ENCODE results near the gene FAM98A.

The FAM98A gene

DNA sequence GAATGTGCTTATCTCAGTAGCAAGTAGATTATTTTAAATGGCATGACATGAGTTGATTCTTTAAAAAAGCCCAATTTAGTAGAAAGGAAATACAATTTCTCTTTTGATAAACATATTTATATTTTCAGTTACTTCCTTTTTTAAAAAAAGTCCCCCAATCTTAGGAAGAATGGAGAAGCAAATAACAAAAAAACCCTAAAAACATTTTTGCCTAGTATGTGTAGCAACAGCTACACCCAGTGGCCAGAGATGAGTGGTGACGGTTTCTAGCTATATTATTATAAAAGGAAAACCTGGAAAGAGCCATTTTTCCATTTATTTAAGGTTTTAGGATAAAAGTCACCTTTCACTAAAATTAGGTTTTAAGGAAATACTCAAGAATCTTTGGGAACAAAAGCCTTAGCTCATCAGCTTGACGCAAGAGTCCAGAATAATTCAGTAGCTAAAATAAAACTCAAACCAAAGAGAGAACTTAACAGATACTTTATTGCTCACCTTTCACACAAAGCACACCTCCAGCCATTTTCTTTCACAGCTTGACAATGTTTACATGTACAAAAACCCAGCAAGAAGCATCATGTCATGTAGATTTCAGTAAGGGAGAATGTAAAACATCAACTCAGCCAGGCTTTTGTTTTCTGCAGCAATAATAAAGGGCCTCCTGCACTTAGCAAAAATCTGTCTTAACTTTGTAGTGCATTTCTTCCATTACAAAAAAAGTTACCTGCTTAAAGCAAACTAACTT lies 15.7 kb downstream of the FAM98A start:
- DNase-seq (ENCODE audit: low read depth): peak; percentile 65
- H3K4me3 ChIP-seq (ENCODE audit: low read depth, low read length): no peak overlapping the region
- TF ChIP-seq, protein P1, sequence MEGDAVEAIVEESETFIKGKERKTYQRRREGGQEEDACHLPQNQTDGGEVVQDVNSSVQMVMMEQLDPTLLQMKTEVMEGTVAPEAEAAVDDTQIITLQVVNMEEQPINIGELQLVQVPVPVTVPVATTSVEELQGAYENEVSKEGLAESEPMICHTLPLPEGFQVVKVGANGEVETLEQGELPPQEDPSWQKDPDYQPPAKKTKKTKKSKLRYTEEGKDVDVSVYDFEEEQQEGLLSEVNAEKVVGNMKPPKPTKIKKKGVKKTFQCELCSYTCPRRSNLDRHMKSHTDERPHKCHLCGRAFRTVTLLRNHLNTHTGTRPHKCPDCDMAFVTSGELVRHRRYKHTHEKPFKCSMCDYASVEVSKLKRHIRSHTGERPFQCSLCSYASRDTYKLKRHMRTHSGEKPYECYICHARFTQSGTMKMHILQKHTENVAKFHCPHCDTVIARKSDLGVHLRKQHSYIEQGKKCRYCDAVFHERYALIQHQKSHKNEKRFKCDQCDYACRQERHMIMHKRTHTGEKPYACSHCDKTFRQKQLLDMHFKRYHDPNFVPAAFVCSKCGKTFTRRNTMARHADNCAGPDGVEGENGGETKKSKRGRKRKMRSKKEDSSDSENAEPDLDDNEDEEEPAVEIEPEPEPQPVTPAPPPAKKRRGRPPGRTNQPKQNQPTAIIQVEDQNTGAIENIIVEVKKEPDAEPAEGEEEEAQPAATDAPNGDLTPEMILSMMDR (conservative IDR thresholded peaks at IDR 0.05; ENCODE audit: low read depth, low read length): peak; percentile 84

DNA sequence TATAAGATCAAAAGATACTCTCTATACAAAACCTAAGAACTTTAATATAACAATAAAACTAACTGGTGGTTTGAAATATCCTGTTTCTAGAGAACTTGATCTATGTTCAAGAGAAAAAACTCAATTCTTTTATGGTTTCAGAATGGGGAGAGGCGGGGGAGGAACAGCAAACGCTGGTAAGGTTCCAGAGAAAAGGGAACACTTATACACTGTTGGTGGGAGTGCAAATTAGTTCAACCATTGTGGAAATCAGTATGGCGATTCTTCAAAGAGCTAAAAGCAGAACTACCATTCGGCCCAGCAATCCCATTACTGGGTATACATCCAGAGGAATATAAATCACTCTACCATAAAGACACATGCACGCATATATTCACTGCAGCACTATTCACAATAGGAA lies 17.2 kb downstream of the FAM98A start:
- H3K4me3 ChIP-seq (ENCODE audit: low read depth, low read length): no peak overlapping the region
- no peak for DNase-seq (ENCODE audit: low read depth)
- TF ChIP-seq, protein P1 (conservative IDR thresholded peaks at IDR 0.05; ENCODE audit: low read depth, low read length): no peak

DNA sequence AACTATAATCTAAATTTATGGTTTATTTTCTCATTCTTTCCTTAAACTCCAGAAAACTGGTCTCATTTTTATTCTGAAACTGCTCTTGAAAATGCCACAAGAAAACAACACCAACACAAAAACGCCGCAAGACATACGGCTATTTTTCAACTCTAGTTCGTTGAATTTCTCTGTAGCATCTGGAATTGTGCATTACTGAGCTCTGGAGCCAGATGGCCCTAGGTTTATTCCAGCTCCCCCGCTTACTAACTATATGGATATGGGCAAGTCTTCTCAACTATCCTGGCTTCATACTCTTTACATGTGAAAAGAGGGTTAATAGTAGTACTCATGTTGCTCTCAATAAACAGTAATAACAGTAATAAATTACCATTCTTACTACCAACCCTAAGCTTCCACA lies 19.9 kb downstream of the FAM98A start:
- TF ChIP-seq, protein P1 (conservative IDR thresholded peaks at IDR 0.05; ENCODE audit: low read depth, low read length): no peak
- DNase-seq (ENCODE audit: low read depth): no peak
- no peak overlapping the region for H3K4me3 ChIP-seq (ENCODE audit: low read depth, low read length)

DNA sequence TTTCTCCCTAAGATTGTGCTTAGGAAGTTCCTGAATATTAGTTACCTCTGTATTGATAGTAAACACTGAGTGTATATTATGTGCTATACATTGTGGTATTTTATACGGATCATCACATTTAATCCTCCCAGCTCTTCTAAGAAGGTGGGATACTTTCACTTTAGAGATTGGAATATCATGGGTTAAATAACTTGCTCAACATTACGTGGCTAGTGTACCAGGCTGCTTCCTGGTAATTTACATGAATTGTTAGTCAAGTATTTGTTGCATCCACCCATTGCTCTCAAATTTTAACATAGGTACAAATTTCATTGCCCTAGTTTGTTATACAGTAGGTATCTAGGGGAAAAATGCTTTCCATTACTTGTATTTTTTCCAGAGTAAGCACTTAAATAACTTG lies 21.4 kb downstream of the FAM98A start:
- TF ChIP-seq, protein P1 (conservative IDR thresholded peaks at IDR 0.05; ENCODE audit: low read depth, low read length): no peak
- peak; percentile 45 for DNase-seq (ENCODE audit: low read depth)
- no peak overlapping the region for H3K4me3 ChIP-seq (ENCODE audit: low read depth, low read length)

DNA sequence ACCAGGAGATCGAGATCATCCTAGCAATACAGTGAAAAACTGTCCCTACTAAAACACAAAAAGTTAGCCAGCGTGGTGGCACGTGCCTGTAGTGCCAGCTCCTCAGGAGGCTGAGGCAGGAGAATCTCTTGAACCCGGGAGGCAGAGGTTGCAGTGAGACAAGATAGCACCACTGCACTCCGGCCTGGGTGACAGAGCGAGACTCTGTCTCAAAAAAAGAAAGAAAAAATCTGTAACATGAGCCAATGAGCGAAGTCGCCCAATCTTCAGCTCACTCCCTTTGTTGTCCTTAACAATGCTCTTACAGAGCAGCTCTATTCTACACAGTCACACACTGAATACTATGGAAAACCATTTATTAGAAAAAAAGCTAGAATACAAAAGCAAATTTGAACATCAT lies 22.0 kb downstream of the FAM98A start:
- no peak overlapping the region for H3K4me3 ChIP-seq (ENCODE audit: low read depth, low read length)
- TF ChIP-seq, protein P1 (conservative IDR thresholded peaks at IDR 0.05; ENCODE audit: low read depth, low read length): no peak
- DNase-seq (ENCODE audit: low read depth): no peak

DNA sequence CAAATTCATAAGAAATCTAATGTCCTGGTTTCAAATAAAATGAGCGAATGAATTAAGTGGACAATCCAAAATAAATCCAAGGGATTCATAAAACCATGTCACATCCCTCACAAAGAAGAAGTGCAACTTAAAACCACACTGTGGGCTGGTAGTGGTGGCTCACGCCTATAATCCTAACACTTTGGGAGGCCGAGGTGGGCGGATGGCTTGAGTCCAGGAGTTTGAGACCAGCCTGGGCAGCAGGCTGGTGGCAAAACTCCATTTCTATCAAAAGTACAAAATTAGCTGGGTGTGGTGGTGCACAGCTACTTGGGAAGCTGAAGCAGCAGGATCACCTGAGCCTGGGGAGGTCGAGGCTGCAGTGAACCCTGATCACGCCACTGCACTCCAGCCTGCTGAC lies 25.4 kb downstream of the FAM98A start:
- H3K4me3 ChIP-seq (ENCODE audit: low read depth, low read length): no peak overlapping the region
- TF ChIP-seq, protein P1 (conservative IDR thresholded peaks at IDR 0.05; ENCODE audit: low read depth, low read length): no peak
- no peak for DNase-seq (ENCODE audit: low read depth)

DNA sequence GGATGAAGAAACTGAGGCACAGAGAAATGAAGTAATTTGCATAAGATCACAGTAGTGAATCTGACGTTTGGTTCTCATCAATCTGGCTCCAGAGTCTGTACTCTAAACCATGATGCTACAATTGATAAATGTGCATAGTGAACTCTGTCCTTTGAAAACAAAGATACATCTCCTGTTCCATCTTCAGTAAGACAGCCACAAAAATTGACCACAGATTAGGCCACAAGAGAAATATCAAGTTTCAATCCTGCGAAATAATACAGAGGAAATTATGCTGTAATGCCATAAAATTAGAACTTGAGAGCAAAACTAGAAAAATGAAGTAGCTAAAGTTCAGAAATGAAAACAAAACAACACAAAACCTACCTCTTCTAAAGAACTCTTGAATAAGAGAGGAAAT lies 28.4 kb downstream of the FAM98A start:
- DNase-seq (ENCODE audit: low read depth): no peak
- TF ChIP-seq, protein P1 (conservative IDR thresholded peaks at IDR 0.05; ENCODE audit: low read depth, low read length): no peak
- no peak overlapping the region for H3K4me3 ChIP-seq (ENCODE audit: low read depth, low read length)

Measured in choroid plexus epithelial cell (primary cell).